ENCODE data around the gene PLCL2.

PLCL2 gene

DNA sequence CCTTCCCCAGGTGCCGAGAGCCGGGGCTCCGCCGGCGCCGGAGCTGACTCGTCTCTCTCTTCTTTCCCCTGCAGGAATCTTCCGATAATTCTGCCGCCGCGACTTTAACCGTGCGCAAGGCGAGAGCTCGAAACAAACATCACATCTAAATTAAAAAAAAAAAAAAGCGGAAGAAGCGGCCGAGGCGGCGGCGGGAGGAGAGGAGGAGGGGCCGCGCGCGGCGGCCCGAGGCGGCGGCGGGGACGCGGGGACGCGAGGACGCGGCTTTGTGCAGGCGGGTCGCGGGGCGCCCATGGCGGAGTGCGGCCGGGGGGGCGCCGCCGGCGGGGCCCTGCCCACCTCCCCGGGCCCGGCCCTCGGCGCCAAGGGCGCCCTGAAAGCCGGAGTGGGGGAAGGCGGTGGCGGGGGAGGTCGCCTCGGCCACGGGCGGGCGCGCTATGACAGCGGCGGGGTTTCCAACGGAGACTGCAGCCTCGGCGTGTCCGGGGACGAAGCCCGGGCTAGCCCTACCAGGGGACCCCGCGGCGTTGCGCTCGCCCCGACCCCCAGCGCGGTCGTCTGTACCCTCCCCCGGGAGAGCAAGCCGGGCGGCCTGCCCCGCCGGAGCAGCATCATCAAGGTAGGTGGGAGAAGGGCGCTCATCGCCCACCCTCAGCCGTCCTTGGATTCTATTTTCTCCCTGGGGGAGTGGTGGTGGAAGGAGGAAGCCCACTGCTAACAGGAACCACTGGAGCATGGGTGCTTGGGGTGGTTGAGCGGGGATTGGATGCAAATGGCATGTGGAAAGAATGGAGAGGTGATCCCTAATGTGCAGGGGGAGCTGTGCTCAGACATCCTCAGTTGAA is at the start of gene PLCL2:
TSS of gene PLCL2 (plus strand) at position 208 of the 845 bp plus-strand sequence. CDS start at position 293, 85 bp downstream.
- peak; percentile 81 for DNase-seq

DNA sequence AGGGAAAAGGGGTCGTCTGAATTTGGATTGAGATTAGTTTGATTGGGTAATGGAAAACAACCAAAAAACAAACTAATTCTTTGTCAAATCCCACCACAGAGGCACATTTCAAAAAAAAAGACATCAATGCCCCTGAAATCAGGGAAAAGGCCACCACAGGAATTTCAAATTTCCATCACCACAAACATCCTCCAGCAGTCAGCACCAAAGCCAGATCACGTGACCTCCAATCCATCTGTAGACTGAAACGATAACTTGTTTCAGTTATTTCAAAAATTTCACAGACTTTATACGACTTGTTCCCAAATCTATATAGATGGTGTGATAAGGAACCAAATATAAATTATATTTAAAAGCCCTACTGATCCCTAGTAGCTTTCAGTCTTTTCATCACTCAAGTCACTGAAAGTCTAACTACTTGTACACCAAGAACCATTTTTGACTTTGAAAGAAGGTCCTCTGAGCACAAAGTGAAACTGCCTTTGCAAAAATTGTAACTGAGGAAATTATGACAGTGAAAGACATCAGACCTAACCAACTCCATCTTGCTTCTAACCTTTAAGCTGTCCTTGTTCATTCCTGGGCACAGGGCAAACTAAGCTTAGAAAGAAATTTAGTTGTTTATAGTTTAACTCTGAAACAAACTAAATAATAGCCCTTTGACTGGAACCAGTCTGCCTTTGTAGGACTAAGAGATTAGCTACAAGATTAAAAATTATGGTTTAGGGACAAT is 48.1 kb upstream of the PLCL2 start:
- DNase-seq: no peak

DNA sequence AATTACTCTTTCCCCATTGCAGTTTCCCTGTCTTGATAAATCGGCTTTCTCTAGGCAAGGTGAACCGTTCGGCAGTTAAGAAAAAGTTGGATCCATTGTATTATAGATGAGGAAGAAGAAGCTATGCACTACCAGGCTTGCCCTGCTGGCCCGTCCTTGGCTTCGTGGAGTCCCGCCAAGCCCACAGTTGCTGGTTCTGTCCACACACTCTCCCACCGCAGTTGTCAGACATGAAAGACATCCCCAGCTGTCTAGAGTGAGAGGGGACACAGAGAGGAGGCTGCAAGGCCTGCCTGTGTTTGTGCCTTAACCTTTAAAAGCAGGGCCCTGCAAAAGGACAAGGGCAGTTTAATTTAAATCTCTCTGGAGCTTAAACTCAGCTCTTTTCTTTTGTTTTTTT is 47.2 kb upstream of the PLCL2 start:
- DNase-seq: no peak

DNA sequence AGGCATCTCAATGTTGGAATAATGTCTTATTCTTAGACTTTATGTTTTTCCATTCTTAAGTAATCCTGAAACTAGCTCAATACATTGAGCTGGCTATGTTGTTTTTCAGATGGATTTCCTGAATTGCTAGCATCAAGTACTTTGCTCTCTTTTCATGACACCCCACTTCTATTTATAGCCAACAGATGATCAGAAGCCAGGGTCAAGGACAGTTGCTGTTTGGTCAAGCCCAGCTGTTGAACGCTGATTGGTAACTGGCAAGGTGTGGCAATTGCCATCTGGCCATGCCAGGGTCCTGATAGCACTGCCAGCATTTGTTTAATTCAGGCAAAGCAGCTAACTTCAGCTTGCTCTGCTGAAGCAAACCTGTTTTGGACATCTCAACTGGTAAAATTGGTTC is 46.2 kb upstream of the PLCL2 start:
- no peak for DNase-seq

DNA sequence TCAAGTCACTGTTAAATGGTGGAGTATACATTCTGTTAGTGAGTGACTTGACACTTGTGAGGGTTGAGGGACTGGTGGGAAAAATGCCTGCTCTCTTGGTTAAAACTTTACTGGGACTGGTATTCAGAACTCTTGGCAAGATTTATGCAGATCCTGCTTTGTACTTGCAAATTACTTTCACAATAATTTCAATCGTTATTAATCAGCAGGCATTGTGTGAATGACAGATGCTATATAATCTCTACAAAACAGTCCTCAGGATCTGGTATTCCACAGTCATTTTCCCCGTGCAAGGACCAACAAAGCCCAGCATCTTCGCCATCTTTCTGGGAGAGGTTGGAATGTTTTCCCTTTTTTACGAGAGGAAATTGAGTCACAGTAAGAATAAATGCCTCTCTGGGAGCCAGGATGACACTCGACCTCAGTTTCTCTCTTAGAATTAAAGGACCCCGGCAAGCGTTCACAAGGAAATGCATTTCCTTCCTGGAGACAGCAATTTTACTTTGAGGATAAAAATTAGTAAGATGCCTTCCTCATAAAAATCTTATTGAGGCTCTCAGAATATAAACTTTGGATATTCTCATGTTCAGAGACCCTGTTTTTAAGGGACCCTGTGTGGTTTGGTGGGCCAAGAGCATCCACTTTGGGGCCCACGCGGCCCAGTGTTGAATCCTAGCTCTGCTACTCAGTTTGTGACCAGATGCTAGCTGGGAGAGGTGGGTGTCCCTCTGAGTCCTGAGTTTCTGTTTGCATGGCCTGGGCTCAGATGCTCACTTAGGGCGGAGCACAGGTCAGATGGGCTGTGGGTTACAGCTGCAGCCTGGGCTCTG is 45.3 kb upstream of the PLCL2 start:
- no peak for DNase-seq

DNA sequence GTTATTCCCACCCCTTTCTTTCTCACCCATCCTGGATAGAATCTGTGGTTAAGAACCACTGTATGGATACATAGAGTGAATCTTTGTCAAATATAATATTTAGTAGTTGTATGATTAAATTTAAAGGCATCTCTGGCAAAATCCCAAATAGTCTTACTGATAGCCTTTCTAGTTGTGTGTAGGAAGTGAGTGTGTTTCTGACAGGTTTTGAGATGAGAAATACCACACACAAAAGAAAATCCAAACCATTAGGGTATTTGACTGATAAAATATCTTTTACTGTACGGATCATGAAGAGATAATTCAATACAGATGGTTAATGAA is 44.7 kb upstream of the PLCL2 start:
- no peak for DNase-seq

DNA sequence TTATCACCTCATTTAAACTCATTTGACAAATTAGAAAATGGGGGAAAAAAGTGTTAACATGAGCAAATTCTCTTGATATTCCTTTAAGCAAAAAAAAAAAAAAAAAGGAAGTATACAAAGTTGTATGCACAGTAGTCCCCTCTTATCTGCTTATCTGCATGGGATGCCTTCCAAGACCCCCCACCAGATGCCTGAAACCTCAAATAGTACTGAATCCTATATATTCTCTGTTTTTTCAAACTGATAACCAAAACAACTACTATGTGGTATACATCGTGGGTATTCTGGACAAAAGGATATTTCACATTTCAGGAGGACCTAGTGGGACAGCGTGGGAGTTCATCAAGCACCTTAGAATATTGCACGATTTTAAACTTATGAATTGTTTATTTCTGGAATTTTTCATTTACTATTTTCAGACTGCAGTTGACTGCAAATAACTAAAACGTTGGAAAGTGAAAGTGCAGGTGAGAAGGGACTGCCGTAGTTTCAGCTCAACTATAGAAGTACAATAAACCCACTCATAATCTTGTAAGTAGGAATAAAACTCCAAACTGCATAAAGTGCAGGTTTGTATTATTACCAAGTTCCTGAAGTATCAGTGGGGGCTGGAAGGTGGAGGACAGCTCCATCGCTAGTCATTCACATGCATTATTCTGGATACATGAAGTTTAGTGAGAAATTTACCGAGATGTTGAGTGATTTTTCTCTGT is 43.6 kb upstream of the PLCL2 start:
- peak; percentile 12 for DNase-seq

DNA sequence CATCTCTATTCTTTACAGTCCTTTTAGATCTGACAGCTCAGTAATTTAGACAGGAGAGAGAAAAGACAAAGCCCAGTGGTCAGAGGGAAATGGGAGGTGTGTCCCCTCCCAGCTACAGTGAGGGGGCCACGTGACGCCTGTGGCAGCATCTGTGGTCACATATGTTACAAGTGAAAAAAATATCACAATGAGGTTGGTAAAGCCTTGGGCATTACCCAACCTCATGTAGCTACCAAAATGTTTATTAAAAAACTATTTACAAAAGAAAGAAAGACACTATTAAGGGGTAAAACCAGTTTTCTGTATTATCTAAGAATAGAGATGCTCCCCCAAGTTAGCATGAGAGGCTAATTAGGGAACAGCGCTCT is 42.9 kb upstream of the PLCL2 start:
- peak; percentile 68 for DNase-seq

DNA sequence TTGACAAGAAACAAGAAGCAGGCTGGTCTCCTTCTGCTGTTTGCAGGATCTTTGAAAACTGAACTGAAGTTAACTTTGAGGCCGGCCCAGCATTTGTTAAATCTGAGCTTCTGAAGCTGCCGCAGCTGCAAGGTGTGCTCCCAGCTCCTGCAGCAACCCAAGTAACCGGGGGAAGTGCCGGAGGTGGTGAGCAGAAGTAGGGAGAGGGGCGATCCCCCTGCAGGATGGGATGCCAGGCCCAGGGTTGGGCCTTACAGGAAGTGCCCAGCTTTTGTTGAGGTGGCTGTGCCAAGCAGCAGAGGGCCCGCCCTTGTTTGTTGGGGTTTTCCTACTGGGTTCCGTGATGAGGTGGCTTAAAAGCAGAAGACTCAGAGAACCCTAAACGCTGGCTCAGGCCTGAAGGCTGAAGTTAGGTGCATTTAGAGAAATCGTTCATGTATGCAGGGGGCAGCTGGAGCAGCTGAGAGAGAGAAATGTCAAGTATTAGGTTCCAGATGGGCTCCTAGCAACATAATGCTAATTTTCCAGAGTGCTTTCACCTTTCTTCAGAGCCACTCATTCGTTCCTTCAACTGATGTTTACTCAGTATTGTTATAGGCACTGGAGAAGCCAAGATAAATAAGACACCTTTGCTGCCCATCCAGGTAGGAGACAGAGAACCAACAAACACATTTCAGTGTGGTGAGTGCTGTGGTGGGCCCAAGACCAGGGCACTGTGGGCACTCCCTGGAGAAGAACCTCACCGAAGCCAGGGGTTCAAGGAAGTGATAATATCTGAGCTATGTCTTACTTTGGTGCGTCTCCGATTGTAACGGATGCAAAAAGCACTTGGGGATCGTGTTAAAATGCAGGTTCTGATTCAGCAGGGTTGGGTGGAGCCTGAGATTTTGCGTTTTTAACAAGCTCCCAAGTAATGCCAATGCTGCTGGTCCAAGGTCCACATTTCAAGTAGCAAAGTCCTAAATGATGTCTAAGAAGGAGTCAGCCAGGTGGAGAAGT is 42.2 kb upstream of the PLCL2 start:
- peak; percentile 83 for DNase-seq

DNA sequence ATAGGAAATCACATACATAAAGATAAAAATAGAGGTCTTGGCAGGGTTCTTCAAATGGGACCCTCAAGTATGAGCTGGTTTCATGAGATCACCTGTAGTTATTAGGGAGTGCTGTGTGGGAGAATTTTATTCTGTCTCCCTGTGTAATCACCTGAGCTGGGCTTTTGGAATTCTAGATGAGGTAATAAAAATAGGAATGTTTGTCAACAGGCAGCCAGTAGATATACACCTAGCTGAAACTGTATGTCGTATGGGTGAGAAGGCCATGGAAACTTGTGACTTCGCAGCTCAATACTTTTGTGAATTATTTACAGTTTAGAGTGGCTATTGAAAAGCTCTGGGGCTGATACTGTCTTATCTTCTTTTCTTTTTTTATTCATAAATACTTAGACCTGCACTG is 40.5 kb upstream of the PLCL2 start:
- DNase-seq: no peak

DNA sequence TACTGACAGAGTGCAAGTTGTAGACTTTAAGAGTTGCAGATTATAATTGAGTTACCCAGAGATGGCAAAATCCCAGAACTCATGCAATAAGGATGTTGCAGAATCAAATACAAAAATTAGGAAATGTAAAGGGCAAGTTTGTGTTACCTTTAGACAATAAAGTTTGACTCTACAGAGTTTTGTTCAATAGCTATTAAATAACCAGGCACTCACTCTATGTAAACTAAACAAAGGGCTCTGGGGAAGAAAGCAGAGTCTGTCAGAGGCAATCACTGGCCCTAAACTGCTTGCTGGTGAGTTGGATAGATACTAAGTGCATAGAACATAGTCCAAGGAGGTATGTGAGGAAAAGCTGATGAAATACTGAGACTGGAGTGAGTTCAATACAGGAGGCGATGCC is 40.0 kb upstream of the PLCL2 start:
- DNase-seq: no peak

DNA sequence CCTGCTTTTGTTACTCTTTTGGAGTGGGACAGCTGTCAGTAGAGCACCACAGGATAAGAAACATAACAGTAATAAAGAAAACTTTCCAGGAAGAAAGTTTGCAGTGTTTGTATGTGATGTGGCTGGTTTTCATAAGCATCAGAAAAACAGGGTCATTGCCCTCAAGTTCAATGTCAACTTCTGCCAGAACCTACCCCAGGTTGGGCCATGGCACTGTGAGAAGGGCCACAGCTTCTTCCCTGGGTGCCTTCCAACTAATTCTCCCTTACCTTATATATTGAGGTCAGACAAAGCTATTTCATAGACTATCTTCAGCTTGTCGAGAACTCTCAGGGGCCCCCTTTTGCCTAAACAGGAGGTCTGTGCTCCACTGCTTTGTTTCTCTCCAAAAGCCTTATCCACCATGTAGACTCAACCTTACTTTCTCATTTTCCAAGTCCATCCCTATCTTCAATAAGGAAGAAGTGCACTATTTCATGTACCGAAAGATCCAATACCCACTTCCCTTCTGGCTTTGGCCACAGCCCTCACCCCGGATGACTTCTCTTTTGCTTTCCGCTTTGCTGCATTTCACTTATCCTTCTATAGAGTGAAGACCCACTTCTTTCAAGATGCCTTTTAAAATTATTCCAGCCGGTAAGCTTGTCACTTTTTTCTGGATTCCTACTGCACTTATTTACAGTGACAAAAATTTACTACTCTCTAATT is 38.2 kb upstream of the PLCL2 start:
- DNase-seq: no peak

DNA sequence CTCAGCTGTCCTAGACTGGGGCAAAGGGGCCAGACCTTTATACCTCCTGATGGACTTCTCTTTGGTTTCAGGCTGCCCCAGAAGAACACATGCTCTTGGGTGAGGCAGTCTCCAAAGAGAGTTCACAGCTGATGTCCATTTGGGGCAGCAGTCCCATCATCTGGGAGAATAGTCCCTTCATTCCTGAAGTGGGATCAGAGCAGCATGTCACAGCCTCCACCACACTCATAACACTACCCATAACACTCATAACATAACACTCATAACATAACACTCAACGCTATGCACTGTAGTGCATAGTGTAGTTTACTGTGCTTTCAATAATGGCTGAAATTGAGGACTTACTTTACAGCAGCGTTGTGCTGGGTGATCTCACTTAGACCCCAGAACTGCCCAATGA is 36.7 kb upstream of the PLCL2 start:
- no peak for DNase-seq

DNA sequence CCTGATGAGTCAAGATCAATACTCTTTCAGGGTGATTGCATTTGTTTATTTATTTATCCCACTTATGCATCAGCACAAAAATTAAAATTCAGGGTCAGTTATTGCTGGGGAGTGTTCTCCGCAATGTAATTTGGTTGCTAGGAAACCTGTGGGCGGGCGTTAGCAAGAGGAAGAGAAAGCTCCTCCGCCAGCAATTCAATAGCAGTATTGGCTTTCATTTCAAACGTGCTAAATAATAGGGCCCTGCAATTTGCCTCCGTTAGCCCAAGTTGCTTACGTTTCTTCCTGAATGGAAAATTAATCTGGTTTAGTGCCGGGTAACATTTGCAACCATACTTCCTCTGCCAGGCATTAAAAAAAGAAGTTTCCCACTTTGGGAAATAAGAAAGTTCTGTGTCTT is 35.5 kb upstream of the PLCL2 start:
- DNase-seq: peak; percentile 84

DNA sequence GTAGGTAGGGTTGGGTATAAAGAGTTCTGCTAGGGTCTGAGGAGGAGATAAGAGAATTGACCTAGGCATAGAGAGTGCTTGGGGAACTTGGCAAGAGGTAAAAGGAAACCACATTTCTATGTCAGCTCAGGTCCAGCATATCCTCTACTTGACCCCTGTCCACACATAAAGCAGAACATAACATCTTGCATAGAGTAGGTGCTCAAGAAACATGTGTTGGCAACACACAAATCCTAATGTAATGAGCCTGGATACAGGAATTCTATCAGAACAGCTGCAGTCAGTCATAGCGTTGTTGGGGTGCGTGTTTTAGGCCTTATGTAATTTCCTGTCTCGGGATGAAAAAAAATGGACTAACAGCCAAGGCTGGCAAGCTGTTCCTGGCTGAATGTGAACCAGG is 35.0 kb upstream of the PLCL2 start:
- DNase-seq: no peak

DNA sequence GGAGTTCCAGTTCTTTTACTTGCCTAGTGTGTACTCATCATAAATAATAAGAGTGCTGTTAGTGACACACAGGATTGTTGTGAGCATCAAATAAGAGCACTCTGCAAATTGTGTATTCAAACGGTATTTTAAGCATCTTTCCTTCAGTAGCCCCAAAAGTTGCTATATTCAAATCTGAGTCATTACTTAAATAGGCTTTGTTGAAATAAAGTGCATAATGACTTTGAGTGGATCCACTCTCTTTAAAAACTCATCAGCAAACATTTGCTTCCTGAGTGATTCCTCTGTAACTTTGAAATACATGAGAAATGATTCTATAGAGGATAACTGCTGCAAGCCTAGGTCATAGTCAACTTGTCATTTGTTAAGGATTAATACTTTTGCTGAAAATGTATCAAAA is 29.3 kb upstream of the PLCL2 start:
- no peak for DNase-seq

DNA sequence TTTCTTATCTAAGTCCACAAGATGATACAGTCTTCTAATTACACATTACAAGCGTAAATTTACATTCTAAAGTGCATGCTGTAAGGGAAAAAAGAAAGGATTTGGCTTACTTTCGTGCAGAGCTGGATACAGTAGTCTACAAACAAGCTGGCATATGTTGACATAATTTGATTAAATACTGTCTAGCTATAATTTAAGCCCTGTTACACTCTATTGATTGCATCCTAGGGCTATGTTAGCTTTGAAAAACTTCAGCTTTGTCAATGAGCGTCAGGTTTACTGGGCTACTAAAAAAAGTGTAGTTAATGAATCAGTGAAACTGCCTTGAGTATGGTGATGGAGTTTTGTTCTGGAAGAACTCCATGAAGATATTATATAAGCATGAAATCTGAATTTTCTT is 24.5 kb upstream of the PLCL2 start:
- DNase-seq: no peak

DNA sequence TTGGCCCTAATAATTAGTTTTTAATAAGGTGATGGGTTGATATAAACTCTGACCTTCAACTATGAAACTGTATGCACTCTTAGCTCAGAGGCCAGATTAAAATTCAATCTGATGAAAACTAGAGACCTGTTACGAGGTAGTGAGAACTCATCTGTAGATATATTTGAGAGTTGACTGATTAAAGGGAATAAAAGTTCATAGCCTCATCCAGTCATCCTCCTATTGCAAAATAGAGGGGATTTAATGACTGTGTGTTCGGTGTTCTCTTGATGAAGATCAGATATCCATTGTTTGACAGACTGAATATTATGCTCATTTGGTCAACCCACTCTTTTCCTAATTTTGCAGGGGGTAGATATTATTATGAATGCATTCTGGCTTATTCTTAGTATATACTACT is 23.3 kb upstream of the PLCL2 start:
- DNase-seq: no peak

DNA sequence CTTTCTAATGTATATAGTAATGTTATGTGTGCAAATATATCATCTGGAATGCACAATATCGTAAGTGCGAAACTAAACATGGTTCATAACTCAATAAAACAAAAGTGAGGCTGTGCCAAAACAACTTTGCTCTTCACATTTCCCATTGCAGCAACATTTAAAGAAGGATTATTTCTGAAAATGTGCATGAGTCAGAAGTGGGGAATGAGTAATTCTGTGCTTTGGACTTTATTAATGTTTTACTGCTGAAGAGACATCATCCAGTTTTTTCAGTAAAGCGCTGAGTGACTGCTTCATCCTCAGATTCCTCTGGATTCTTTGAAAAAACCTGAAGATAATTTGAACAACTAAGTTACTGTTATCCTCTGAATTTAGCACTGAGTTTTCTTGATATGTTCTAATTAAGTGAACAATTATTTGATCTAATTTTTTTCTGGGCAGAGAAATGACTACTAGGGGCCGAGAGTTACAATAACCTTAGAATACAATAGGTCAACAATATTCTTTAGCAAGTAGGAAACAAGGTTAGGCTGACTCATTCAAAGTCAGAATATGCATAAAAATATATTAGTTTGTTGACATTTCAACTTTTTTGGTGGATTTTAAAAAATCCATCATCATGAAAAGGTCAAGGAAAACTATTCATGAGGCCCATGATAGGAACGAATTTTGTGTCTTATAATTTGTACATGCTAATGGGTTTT is 20.0 kb upstream of the PLCL2 start:
- DNase-seq: no peak

DNA sequence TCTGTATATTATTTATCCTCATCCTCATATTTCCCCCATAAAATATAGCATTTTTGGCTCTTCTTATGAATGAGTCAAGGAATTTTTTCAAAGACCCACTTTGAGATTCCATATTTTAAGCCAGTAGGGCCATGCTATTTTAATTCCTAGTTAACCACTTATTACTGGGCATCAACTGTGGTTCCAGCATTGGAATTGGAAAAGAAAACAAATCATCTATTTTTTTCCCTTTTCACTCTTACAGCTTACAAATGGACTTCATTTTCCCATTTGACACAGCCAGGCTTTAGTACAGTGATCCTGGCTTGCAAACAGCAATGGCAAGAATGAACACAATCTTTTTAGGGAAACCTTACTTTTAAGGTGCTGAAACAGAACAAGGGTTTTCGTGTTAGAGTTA is 19.4 kb upstream of the PLCL2 start:
- DNase-seq: no peak
